ENCODE data around the gene PDZRN4.
A peak's percentile ranks its signal among the peaks of the same experiment; 100 is the strongest.
"Not testable (repeated sequence)": the region's sequence is repeated elsewhere in the genome, so short reads cannot be mapped to it uniquely, and the experiment has no call there.

The PDZRN4 gene

GRCh38 chr12:41511247-41511646 is 323.1 kb downstream of the PDZRN4 start:
- DNase-seq (ENCODE audit: low spot score) = no peak

- no peak for DNase-seq (ENCODE audit: low spot score)
Observed at GRCh38 chr12:41512497-41512896, 324.4 kb downstream of the PDZRN4 start.

GRCh38 chr12:41514021-41514777 is 326.1 kb downstream of the PDZRN4 start:
- peak; percentile 14 for DNase-seq (ENCODE audit: low spot score)

- DNase-seq (ENCODE audit: low spot score) = no peak
Observed at GRCh38 chr12:41514907-41515306, 326.8 kb downstream of the PDZRN4 start.

- DNase-seq (ENCODE audit: low spot score) = no peak
Observed at GRCh38 chr12:41515953-41516352, 327.8 kb downstream of the PDZRN4 start.

GRCh38 chr12:41520869-41521268 is 332.7 kb downstream of the PDZRN4 start:
- no peak for DNase-seq (ENCODE audit: low spot score)

GRCh38 chr12:41521872-41522379 is 333.8 kb downstream of the PDZRN4 start:
- no peak for DNase-seq (ENCODE audit: low spot score)

GRCh38 chr12:41527062-41527461 is 338.9 kb downstream of the PDZRN4 start:
- no peak for DNase-seq (ENCODE audit: low spot score)

GRCh38 chr12:41527534-41528116 is 339.5 kb downstream of the PDZRN4 start:
- DNase-seq (ENCODE audit: low spot score) = no peak

GRCh38 chr12:41528874-41529273 is 340.8 kb downstream of the PDZRN4 start:
- DNase-seq (ENCODE audit: low spot score) = no peak

GRCh38 chr12:41530441-41530840 is 342.3 kb downstream of the PDZRN4 start:
- no peak for DNase-seq (ENCODE audit: low spot score)

GRCh38 chr12:41531147-41531829 is 343.2 kb downstream of the PDZRN4 start:
- DNase-seq (ENCODE audit: low spot score) = peak; percentile 73

GRCh38 chr12:41532072-41532471 is 344.0 kb downstream of the PDZRN4 start:
- DNase-seq (ENCODE audit: low spot score) = no peak

GRCh38 chr12:41536813-41537490 is 348.8 kb downstream of the PDZRN4 start:
- DNase-seq (ENCODE audit: low spot score) = no peak

- DNase-seq (ENCODE audit: low spot score) = no peak
Observed at GRCh38 chr12:41537522-41537921, 349.4 kb downstream of the PDZRN4 start.

- no peak for DNase-seq (ENCODE audit: low spot score)
Observed at GRCh38 chr12:41545761-41546160, 357.6 kb downstream of the PDZRN4 start.

GRCh38 chr12:41547071-41547470 is 359.0 kb downstream of the PDZRN4 start:
- not testable (repeated sequence) for DNase-seq (ENCODE audit: low spot score)

- DNase-seq (ENCODE audit: low spot score) = no peak
Observed at GRCh38 chr12:41548926-41549325, 360.8 kb downstream of the PDZRN4 start.

- no peak for DNase-seq (ENCODE audit: low spot score)
Observed at GRCh38 chr12:41552588-41552987, 364.5 kb downstream of the PDZRN4 start.

- DNase-seq (ENCODE audit: low spot score) = no peak
Observed at GRCh38 chr12:41556176-41556575, 368.1 kb downstream of the PDZRN4 start.

GRCh38 chr12:41557344-41557743 is 369.2 kb downstream of the PDZRN4 start:
- no peak for DNase-seq (ENCODE audit: low spot score)

GRCh38 chr12:41558671-41559070 is 370.6 kb downstream of the PDZRN4 start:
- DNase-seq (ENCODE audit: low spot score) = no peak

Data from Ammon's horn (tissue), 1 donor.